ENCODE results near the gene CALHM1. TPM values are rescaled to one million over a fixed set of nuclear protein-coding genes. Genes with fewer than 3 reads are reported as not detected.

The CALHM1 gene
- total and polyA plus RNA-seq, 2 of the 13 experiments (the other 11 are each of a cell fraction or from before 2014, with no cell fraction given), result 0.04 TPM; not detected in 1

GRCh38 chr10:103413564-103413963 is 45.1 kb downstream of the CALHM1 start:
- Histone ChIP-seq H3K9me3 (ENCODE audit: low read length) (no peaks in the 10 kb centered on the region), H3K36me3 (replicated peaks in 1 of 2; ENCODE audit: control insufficient read depth in 1 of 2, insufficient read depth in 2 of 2, low read length in 2 of 2) (peaks cover 48 to 74% of the 10 kb centered on the region in 2 experiments), H4K20me1 (ENCODE audit: insufficient read depth, low read length) (no peaks in the 10 kb centered on the region), H3K27me3 (ENCODE audit: control insufficient read depth in 1 of 2, insufficient read depth in 2 of 2, low read length in 2 of 2) (no peaks in the 10 kb centered on the region), H3K9ac (ENCODE audit: insufficient read depth, low read depth, low read length) (no peak overlapping the region), H3K79me2 (ENCODE audit: insufficient read depth, low read length) (no peaks in the 10 kb centered on the region), H3K4me1 (ENCODE audit: insufficient read depth, low read length) (no peaks in the 10 kb centered on the region), H3K4me3 (replicated peaks in 1 of 3; ENCODE audit: insufficient read depth in 1 of 3, low read depth in 2 of 3, low read length in 3 of 3) (no peak overlapping the region), H2AFZ (ENCODE audit: low read length) (no peak overlapping the region), H3K27ac (ENCODE audit: extremely low read length, insufficient read depth, low read length) (no peak overlapping the region), H3K4me2 (ENCODE audit: low read depth, low read length) (no peak overlapping the region)
- in situ Hi-C loops (cut with HindIII; ENCODE audit: extremely low pct_ligation_motif_present, low pct_unique_long_range_greater_than_20kb) (no loop called here), intact Hi-C loops (cut with micrococcal nuclease; ENCODE audit: unreplicated experiment) (no loop called here)
- ChIA-PET POLR2A (no interaction called here), CTCF (ENCODE audit: low intra/inter-chr PET ratio, low total read pairs) (no interaction called here)
- TF ChIP-seq ZNF614 (CRISPR knock-in tag; IDR thresholded peaks at IDR 0.05; ENCODE audit: borderline replicate concordance), result no peak
- no peak for TF ChIP-seq CCDC6 (CRISPR knock-in tag; IDR thresholded peaks at IDR 0.05)
- TF ChIP-seq NFYB (CRISPR knock-in tag; IDR thresholded peaks at IDR 0.05), result no peak
- TF ChIP-seq CSRNP2 (CRISPR knock-in tag; conservative IDR thresholded peaks at IDR 0.05; ENCODE audit: low read depth), result no peak
- no peak for TF ChIP-seq ZNF468 (CRISPR knock-in tag; IDR thresholded peaks at IDR 0.05)
- 93% methylated on average over 2 of the region's 2 CpGs for WGBS (ENCODE audit: low lambda C conversion rate)
- FAIRE-seq, result no peak
- no peak for DNase-seq (ENCODE audit: low spot score)
- no peak for ATAC-seq
- BruUV-seq (replicated peaks), result no TSS peak

Other genes with a start within 250 kb of the CALHM1 start
- 0.04 and 0.10 TPM in 2 replicates for gene RPEL1, start 213.0 kb downstream of the CALHM1 start, total RNA-seq (2016; rRNA removed; fragmentation: Illumina TruSeq; extraction: Trizol)
- 0.07 and 0.10 TPM in 2 replicates for gene RPEL1, start 213.0 kb downstream of the CALHM1 start, polyA plus RNA-seq (2011; rRNA removed)
- gene INA, start 181.8 kb downstream of the CALHM1 start, total RNA-seq (2016; rRNA removed; fragmentation: Illumina TruSeq; extraction: Trizol), result 0.04 TPM in 1 of 2 replicates, not detected in the other
- gene INA, start 181.8 kb downstream of the CALHM1 start, polyA plus RNA-seq (2011; rRNA removed), result 0.05 and 0.13 TPM in 2 replicates
- gene PCGF6, start 107.8 kb downstream of the CALHM1 start, total RNA-seq (2016; rRNA removed; fragmentation: Illumina TruSeq; extraction: Trizol), result 19.4 and 24.7 TPM in 2 replicates
- 4.5 and 5.2 TPM in 2 replicates for gene PCGF6, start 107.8 kb downstream of the CALHM1 start, polyA plus RNA-seq (2011; rRNA removed)
- gene TAF5, start 90.9 kb downstream of the CALHM1 start, total RNA-seq (2016; rRNA removed; fragmentation: Illumina TruSeq; extraction: Trizol), result 8.7 and 13.6 TPM in 2 replicates
- gene TAF5, start 90.9 kb downstream of the CALHM1 start, polyA plus RNA-seq (2011; rRNA removed), result 2.6 and 3.8 TPM in 2 replicates
- 517 and 673 TPM in 2 replicates for gene ATP5MK, start 62.4 kb downstream of the CALHM1 start, total RNA-seq (2016; rRNA removed; fragmentation: Illumina TruSeq; extraction: Trizol)
- 276 and 312 TPM in 2 replicates for gene ATP5MK, start 62.4 kb downstream of the CALHM1 start, polyA plus RNA-seq (2011; rRNA removed)
- gene PDCD11, start 62.3 kb downstream of the CALHM1 start, total RNA-seq (2016; rRNA removed; fragmentation: Illumina TruSeq; extraction: Trizol), result 40.3 and 52.8 TPM in 2 replicates
- 12.8 and 17.7 TPM in 2 replicates for gene PDCD11, start 62.3 kb downstream of the CALHM1 start, polyA plus RNA-seq (2011; rRNA removed)
- not detected in 2 replicates for gene CALHM2, start 6.5 kb downstream of the CALHM1 start, total RNA-seq (2016; rRNA removed; fragmentation: Illumina TruSeq; extraction: Trizol)
- gene CALHM2, start 6.5 kb downstream of the CALHM1 start, polyA plus RNA-seq (2011; rRNA removed), result 0.15 TPM in 1 of 2 replicates, not detected in the other
- not detected in 2 replicates for gene CALHM3, start 20.3 kb upstream of the CALHM1 start, total RNA-seq (2016; rRNA removed; fragmentation: Illumina TruSeq; extraction: Trizol)
- gene CALHM3, start 20.3 kb upstream of the CALHM1 start, polyA plus RNA-seq (2011; rRNA removed), result not detected in 2 replicates
- not detected in 2 replicates for gene NEURL1, start 34.8 kb upstream of the CALHM1 start, total RNA-seq (2016; rRNA removed; fragmentation: Illumina TruSeq; extraction: Trizol)
- gene NEURL1, start 34.8 kb upstream of the CALHM1 start, polyA plus RNA-seq (2011; rRNA removed), result 0.01 TPM in 1 of 2 replicates, not detected in the other

Measured in HepG2 (cell line).